Heart left ventricle (tissue), 16 donors: ENCODE measurements around the gene SIM2. TPM values are rescaled to one million over a fixed set of nuclear protein-coding genes. Genes with fewer than 3 reads are reported as not detected.

Experiments
- ATAC-seq, 4 donors: fragments of 200-7000 bp; cut with Tn5 transposase; one replicate each; pipeline ENCODE4 v1.9.1; 2020 to 2022; ENCODE audit warnings: moderate library complexity in 4 of 4, mild to moderate bottlenecking in 3 of 4, moderate number of reproducible peaks in 1 of 4
- DNase-seq, 5 donors: peaks; one replicate each; pipeline ENCODE4 v3.0.0-alpha.2; 2020
- H3K27ac ChIP-seq, 12 donors: fragments of 200-600 bp; sonication (generic) in 4 of 12; one replicate each; pipeline versions ENCODE4 v1.5.0 to v1.8.0; 2016 to 2022; ENCODE audit warnings: mild to moderate bottlenecking in 2 of 12
- H3K27me3 ChIP-seq, 9 donors: fragments of 200-600 bp; sonication (generic) in 2 of 9; one replicate each; pipeline versions ENCODE4 v1.5.1 to v1.8.0; 2016 to 2022; ENCODE audit warnings: mild to moderate bottlenecking in 3 of 9
- H3K36me3 ChIP-seq, 9 donors: fragments of 200-600 bp; sonication (generic) in 2 of 9; one replicate each; pipeline versions ENCODE4 v1.5.0 to v1.8.0; 2018 to 2022; ENCODE audit warnings: mild to moderate bottlenecking in 2 of 9
- H3K4me1 ChIP-seq, 12 donors: fragments of 200-600 bp; sonication (generic) in 4 of 12; one replicate each; pipeline versions ENCODE4 v1.5.0 to v1.8.0; 2016 to 2022; ENCODE audit warnings: mild to moderate bottlenecking in 3 of 12
- H3K4me3 ChIP-seq, 12 donors: fragments of 200-600 bp; sonication (generic) in 4 of 12; one replicate each; pipeline versions ENCODE4 v1.5.0 to v1.8.0; 2017 to 2022; ENCODE audit warnings: mild to moderate bottlenecking in 9 of 12, moderate library complexity in 4 of 12
- H3K9me3 ChIP-seq, 12 donors: fragments of 200-600 bp; sonication (generic) in 4 of 12; one replicate each; pipeline versions ENCODE4 v1.5.0 to v1.8.0; 2016 to 2022; ENCODE audit warnings: mild to moderate bottlenecking in 1 of 12
- CTCF ChIP-seq, 12 donors: fragments of 200-600 bp; sonication (generic) in 4 of 12; IDR thresholded peaks; one replicate each; pipeline versions ENCODE4 v1.5.0 to v1.8.0; 2018 to 2022; ENCODE audit warnings: antibody characterized with exemption in 12 of 12, mild to moderate bottlenecking in 5 of 12
- POLR2A ChIP-seq, 2 donors: fragments of 450-650 bp; IDR thresholded peaks; one replicate each; pipeline ENCODE4 v1.6.1; 2017; ENCODE audit warnings: antibody characterized with exemption in 2 of 2, mild to moderate bottlenecking in 2 of 2, moderate library complexity in 2 of 2
- WGBS, 4 donors: extraction: QIAGEN DNeasy Blood & Tissue Kit in 2 of 4; methylation state at CpG; one replicate each; pipeline versions ENCODE4 v1.1.5 to v1.1.7; 2013 to 2018; 5-methylcytosine and 5-hydroxymethylcytosine counted together
- intact Hi-C, 10 donors: fragments of 100-400 bp; cut with DNase I; formaldehyde crosslinking; loops; one replicate each; pipeline versions ENCODE4 v1.11.1 to v1.14.2; 2022
- polyA plus RNA-seq, 2 donors: library from polyadenylated mRNA; stranded (reverse); fragments of 200-250 nt; gene quantifications; one replicate each; pipeline ENCODE4 v1.2.3, GENCODE V29; 2013
- total RNA-seq, 9 donors: library from RNA; depleted of rRNA in 2 of 9; stranded (reverse); fragments of >200 nt in 2 of 9; fragmentation: NEBNext Ultra II Directional in 3 of 9; extraction: Animal tissue kit (Norgen Biotek cat#: 25700) in 3 of 9; gene quantifications; one replicate each; pipeline versions ENCODE4 v1.1.0 to v1.2.4, GENCODE V29; 2016 to 2023
- donor health status: ischemic (EF 13 %, LVEDD 7.1; RV severe dilation, severe dysfunction).
- donor health status: healthy with polysubstance abuse.
- donor health status: DM: no; HTN: yes; CAD: no.
- donor health status: DM: no; HTN: no; CAD: no.
- donor health status: ischemic (EF 25% LVEDD 6.9; RV normal size, moderate dysfunction).
- donor health status: ischemic (EF 25% LVEDD 5.7; RV mildly dilated, moderate dysfunction).
- donor health status: healthy.
- donor health status: DM: yes; HTN: yes; CAD: no.
- donor health status: ischemic (EF 35%, LVEDD 5.7; RV mildly dilated, moderate dysfunction).
- donor health status: nonischemic (EF 11% LVEDD 7.7; RV severe dilation, severe dysfunction).
- donor health status: DM: yes; HTN: yes; CAD: no.
- donor health status: PGD.
- donor health status: ischemic (EF 29% LVEDD 5.4; RV normal size, mild dysfunction).
- donor health status: nonischemic (EF 23%, LVEDD 6.1; RV moderate dilation, normal function).

The SIM2 gene
- total and polyA plus RNA-seq, 11 donors = 0.01 to 0.88 (median 0.15) TPM; not detected in 8

GRCh38 chr21:36716387-36716786 lies 17.5 kb downstream of the SIM2 start:
- WGBS, 4 donors = 85 to 90% (median 89%) methylated on average over 2 of the region's 2 CpGs
- Histone ChIP-seq H3K9me3 (no peaks in the 10 kb centered on the region), H3K4me1 (no peaks in the 10 kb centered on the region), H3K4me3 (no peak overlapping the region), H3K27me3 (peaks cover 12 to 93% (median 52%) of the 10 kb centered on the region in 9 donors), H3K27ac (no peak overlapping the region), H3K36me3 (no peaks in the 10 kb centered on the region)
- DNase-seq = no peak
- ATAC-seq = no peak
- TF ChIP-seq POLR2A (IDR thresholded peaks at IDR 0.05) (no peak), CTCF (IDR thresholded peaks at IDR 0.05) (no peak)
- intact Hi-C loops = no loop called here

GRCh38 chr21:36716836-36717235 lies 17.9 kb downstream of the SIM2 start:
- H3K36me3 ChIP-seq = no peaks in the 10 kb centered on the region
- 55 to 67% (median 64%) methylated on average over 9 of the region's 9 CpGs for WGBS, 4 donors
- intact Hi-C loops = no loop called here
- H3K27ac ChIP-seq = no peak overlapping the region
- DNase-seq (no peak), ATAC-seq (no peak)
- TF ChIP-seq CTCF (IDR thresholded peaks at IDR 0.05) (no peak), POLR2A (IDR thresholded peaks at IDR 0.05) (no peak)
- H3K9me3 ChIP-seq = no peaks in the 10 kb centered on the region
- no peak overlapping the region for H3K4me3 ChIP-seq
- H3K4me1 ChIP-seq = no peaks in the 10 kb centered on the region
- H3K27me3 ChIP-seq = peaks cover 12 to 89% (median 48%) of the 10 kb centered on the region in 9 donors

- ATAC-seq (no peak), DNase-seq (no peak)
- H3K27me3 ChIP-seq = peaks cover 2 to 85% (median 37%) of the 10 kb centered on the region in 9 donors
- intact Hi-C loops = no loop called here
- H3K4me1 ChIP-seq = no peaks in the 10 kb centered on the region
- H3K9me3 ChIP-seq = no peaks in the 10 kb centered on the region
- H3K36me3 ChIP-seq = no peaks in the 10 kb centered on the region
- 78 to 83% (median 81%) methylated on average over 6 of the region's 6 CpGs for WGBS, 4 donors
- no peak overlapping the region for H3K27ac ChIP-seq
- no peak for TF ChIP-seq POLR2A (IDR thresholded peaks at IDR 0.05)
- TF ChIP-seq CTCF (IDR thresholded peaks at IDR 0.05) = no peak
- no peak overlapping the region for H3K4me3 ChIP-seq
Measured at GRCh38 chr21:36717976-36718375, 19.1 kb downstream of the SIM2 start.

GRCh38 chr21:36718951-36719501 lies 20.1 kb downstream of the SIM2 start:
- no peak for DNase-seq
- no peak for TF ChIP-seq POLR2A (IDR thresholded peaks at IDR 0.05)
- TF ChIP-seq CTCF (IDR thresholded peaks at IDR 0.05) = no peak
- Histone ChIP-seq H3K4me1 (no peaks in the 10 kb centered on the region), H3K36me3 (no peaks in the 10 kb centered on the region), H3K4me3 (no peak overlapping the region), H3K27me3 (peaks cover 0 to 83% (median 28%) of the 10 kb centered on the region in 9 donors), H3K9me3 (no peaks in the 10 kb centered on the region), H3K27ac (no peak overlapping the region)
- WGBS, 4 donors = 81 to 88% (median 82%) methylated on average over 13 to 18 of the region's 18 CpGs
- peak in 1 of 4 donors; percentile 31 for ATAC-seq
- intact Hi-C loops = no loop called here
